ENCODE measurements around the gene PRPF8.

GRCh38 chr17:1695365-1695764, 10.7 kb upstream of the PRPF8 start:
- TF ChIP-seq CTCF (IDR thresholded peaks at IDR 0.05) (no peak), POLR2AphosphoS5 (IDR thresholded peaks at IDR 0.05; ENCODE audit: insufficient read depth in 1 of 2, low read depth in 1 of 2) (no peak)
